Measurements from ENCODE around the gene SLC47A1. TPM values are rescaled to one million over a fixed set of nuclear protein-coding genes. Genes with fewer than 3 reads are reported as not detected.
A peak's percentile ranks its signal among the peaks of the same experiment; 100 is the strongest.

The SLC47A1 gene
- total and polyA plus RNA-seq, 2 of the 13 experiments (the other 11 are each of a cell fraction or from before 2014, with no cell fraction given), result 42.1 to 67.5 TPM

DNA sequence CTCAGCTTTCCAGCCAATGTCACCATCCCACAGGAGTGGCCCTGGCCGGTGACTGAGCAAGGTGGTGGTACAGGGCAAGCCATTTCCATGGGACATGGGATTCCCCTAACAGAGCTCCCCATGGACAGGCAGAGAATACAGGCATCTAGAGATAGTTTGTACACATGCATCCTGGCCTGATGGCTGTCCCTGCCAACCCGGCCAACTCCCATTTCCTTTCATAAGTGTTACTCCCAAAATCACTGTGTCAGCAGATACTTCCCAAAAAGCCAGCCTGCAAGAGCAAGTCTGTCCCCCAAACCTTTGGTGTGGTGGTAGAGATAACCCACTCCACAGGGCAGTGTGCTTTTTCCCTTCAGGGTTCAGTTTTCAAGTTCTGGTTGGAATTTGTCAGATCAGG lies 32.4 kb upstream of the SLC47A1 start:
- 0% methylated on average over 1 of the region's 2 CpGs for WGBS (ENCODE audit: low lambda C conversion rate)

DNA sequence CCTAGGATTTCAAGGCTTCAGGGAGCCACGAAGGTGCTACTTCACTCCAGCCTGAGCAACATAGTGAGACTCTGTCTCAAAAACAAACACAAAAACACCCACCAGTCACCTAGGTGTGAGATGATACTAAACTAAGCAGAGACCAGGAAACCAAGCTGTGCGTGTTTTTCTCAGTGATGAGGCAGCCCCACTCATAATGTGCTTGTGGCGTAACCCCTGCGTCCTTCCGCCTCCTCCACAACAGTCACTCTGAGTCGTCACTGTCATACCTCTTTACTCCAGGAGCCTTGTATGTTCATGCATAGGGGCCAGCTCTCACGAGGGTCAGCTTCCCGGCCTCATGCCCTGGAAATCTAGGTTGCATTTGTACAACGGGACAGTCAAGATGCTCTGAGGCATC lies 31.1 kb upstream of the SLC47A1 start:
- no TSS peak for BruUV-seq (replicated peaks)
- intact Hi-C loops (cut with micrococcal nuclease; ENCODE audit: unreplicated experiment) (no loop called here), in situ Hi-C loops (cut with HindIII; ENCODE audit: extremely low pct_ligation_motif_present, low pct_unique_long_range_greater_than_20kb) (loop anchor here (25.0 kb wide), 1 partner anchor 210 kb away; the partner anchor contains the start of gene SLC47A2)
- H3K27me3 ChIP-seq (ENCODE audit: control insufficient read depth in 1 of 2, insufficient read depth in 2 of 2, low read length in 2 of 2), result peaks cover 0 to 19% of the 10 kb centered on the region in 2 experiments; a peak in 3 of 5 replicates
- no peaks in the 10 kb centered on the region for H3K9me3 ChIP-seq (ENCODE audit: low read length)
- POLR2A ChIA-PET, result no interaction called here
- no peak for ATAC-seq
- no peak overlapping the region for H3K4me3 ChIP-seq (replicated peaks in 1 of 3; ENCODE audit: insufficient read depth in 1 of 3, low read depth in 2 of 3, low read length in 3 of 3)
- CTCF ChIA-PET (ENCODE audit: low intra/inter-chr PET ratio, low total read pairs), result no interaction called here
- WGBS (ENCODE audit: low lambda C conversion rate), result 37% methylated on average over 8 of the region's 9 CpGs
- no peak overlapping the region for H3K4me2 ChIP-seq (ENCODE audit: low read depth, low read length)
- no peaks in the 10 kb centered on the region for H4K20me1 ChIP-seq (ENCODE audit: insufficient read depth, low read length)
- H3K79me2 ChIP-seq (ENCODE audit: insufficient read depth, low read length), result no peaks in the 10 kb centered on the region
- no peak overlapping the region for H3K27ac ChIP-seq (ENCODE audit: extremely low read length, insufficient read depth, low read length)
- no peak for DNase-seq (ENCODE audit: low spot score)
- peaks cover 8% of the 10 kb centered on the region; the same call in 1 of the 2 replicates for H3K4me1 ChIP-seq (ENCODE audit: insufficient read depth, low read length)
- FAIRE-seq, result no peak
- H3K9ac ChIP-seq (ENCODE audit: insufficient read depth, low read depth, low read length), result no peak overlapping the region
- no peaks in the 10 kb centered on the region for H3K36me3 ChIP-seq (replicated peaks in 1 of 2; ENCODE audit: control insufficient read depth in 1 of 2, insufficient read depth in 2 of 2, low read length in 2 of 2)
- no peak overlapping the region for H2AFZ ChIP-seq (ENCODE audit: low read length)
- TF ChIP-seq, protein P1, sequence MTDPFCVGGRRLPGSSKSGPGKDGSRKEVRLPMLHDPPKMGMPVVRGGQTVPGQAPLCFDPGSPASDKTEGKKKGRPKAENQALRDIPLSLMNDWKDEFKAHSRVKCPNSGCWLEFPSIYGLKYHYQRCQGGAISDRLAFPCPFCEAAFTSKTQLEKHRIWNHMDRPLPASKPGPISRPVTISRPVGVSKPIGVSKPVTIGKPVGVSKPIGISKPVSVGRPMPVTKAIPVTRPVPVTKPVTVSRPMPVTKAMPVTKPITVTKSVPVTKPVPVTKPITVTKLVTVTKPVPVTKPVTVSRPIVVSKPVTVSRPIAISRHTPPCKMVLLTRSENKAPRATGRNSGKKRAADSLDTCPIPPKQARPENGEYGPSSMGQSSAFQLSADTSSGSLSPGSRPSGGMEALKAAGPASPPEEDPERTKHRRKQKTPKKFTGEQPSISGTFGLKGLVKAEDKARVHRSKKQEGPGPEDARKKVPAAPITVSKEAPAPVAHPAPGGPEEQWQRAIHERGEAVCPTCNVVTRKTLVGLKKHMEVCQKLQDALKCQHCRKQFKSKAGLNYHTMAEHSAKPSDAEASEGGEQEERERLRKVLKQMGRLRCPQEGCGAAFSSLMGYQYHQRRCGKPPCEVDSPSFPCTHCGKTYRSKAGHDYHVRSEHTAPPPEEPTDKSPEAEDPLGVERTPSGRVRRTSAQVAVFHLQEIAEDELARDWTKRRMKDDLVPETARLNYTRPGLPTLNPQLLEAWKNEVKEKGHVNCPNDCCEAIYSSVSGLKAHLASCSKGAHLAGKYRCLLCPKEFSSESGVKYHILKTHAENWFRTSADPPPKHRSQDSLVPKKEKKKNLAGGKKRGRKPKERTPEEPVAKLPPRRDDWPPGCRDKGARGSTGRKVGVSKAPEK (CRISPR knock-in tag; IDR thresholded peaks at IDR 0.05; ENCODE audit: borderline replicate concordance), result no peak
- TF ChIP-seq ZNF598 (CRISPR knock-in tag; IDR thresholded peaks at IDR 0.05; ENCODE audit: borderline replicate concordance) (no peak), PPARG (CRISPR knock-in tag; conservative IDR thresholded peaks at IDR 0.05) (no peak), HOXD1 (CRISPR knock-in tag; IDR thresholded peaks at IDR 0.05) (no peak), SALL1 (CRISPR knock-in tag; IDR thresholded peaks at IDR 0.05) (no peak), MED1 (CRISPR knock-in tag; IDR thresholded peaks at IDR 0.05) (no peak), ZNF496 (CRISPR knock-in tag; IDR thresholded peaks at IDR 0.05; ENCODE audit: insufficient replicate concordance) (no peak)
- TF ChIP-seq, protein P2, sequence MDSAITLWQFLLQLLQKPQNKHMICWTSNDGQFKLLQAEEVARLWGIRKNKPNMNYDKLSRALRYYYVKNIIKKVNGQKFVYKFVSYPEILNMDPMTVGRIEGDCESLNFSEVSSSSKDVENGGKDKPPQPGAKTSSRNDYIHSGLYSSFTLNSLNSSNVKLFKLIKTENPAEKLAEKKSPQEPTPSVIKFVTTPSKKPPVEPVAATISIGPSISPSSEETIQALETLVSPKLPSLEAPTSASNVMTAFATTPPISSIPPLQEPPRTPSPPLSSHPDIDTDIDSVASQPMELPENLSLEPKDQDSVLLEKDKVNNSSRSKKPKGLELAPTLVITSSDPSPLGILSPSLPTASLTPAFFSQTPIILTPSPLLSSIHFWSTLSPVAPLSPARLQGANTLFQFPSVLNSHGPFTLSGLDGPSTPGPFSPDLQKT (CRISPR knock-in tag; IDR thresholded peaks at IDR 0.05; ENCODE audit: borderline replicate concordance), result no peak

More for the DNA sequence above, 32.4 kb upstream of the SLC47A1 start:
- no peak overlapping the region for H3K27ac ChIP-seq (ENCODE audit: extremely low read length, insufficient read depth, low read length)
- H3K4me3 ChIP-seq (replicated peaks in 1 of 3; ENCODE audit: insufficient read depth in 1 of 3, low read depth in 2 of 3, low read length in 3 of 3), result no peak overlapping the region
- no peak for ATAC-seq
- H2AFZ ChIP-seq (ENCODE audit: low read length), result no peak overlapping the region
- intact Hi-C loops (cut with micrococcal nuclease; ENCODE audit: unreplicated experiment) (no loop called here), in situ Hi-C loops (cut with HindIII; ENCODE audit: extremely low pct_ligation_motif_present, low pct_unique_long_range_greater_than_20kb) (loop anchor here (25.0 kb wide), 1 partner anchor 211 kb away; the partner anchor contains the start of gene SLC47A2)
- no peaks in the 10 kb centered on the region for H4K20me1 ChIP-seq (ENCODE audit: insufficient read depth, low read length)
- peaks cover 3% of the 10 kb centered on the region; the same call in 1 of the 2 replicates for H3K4me1 ChIP-seq (ENCODE audit: insufficient read depth, low read length)
- ChIA-PET POLR2A (no interaction called here), CTCF (ENCODE audit: low intra/inter-chr PET ratio, low total read pairs) (no interaction called here)
- H3K9me3 ChIP-seq (ENCODE audit: low read length), result no peaks in the 10 kb centered on the region
- H3K9ac ChIP-seq (ENCODE audit: insufficient read depth, low read depth, low read length), result no peak overlapping the region
- no peaks in the 10 kb centered on the region for H3K79me2 ChIP-seq (ENCODE audit: insufficient read depth, low read length)
- H3K36me3 ChIP-seq (replicated peaks in 1 of 2; ENCODE audit: control insufficient read depth in 1 of 2, insufficient read depth in 2 of 2, low read length in 2 of 2), result no peaks in the 10 kb centered on the region
- H3K4me2 ChIP-seq (ENCODE audit: low read depth, low read length), result no peak overlapping the region
- TF ChIP-seq ZNF235 (CRISPR knock-in tag; IDR thresholded peaks at IDR 0.05; ENCODE audit: borderline replicate concordance) (no peak), MAFF (IDR thresholded peaks at IDR 0.05; ENCODE audit: low read depth, low read length) (peak; percentile 85), MAFK (conservative IDR thresholded peaks at IDR 0.05 in 1 of 2, IDR thresholded peaks at IDR 0.05 in 1 of 2; ENCODE audit: low read length in 2 of 2) (peak; percentile 82 to 89)
- TF ChIP-seq, protein P3, sequence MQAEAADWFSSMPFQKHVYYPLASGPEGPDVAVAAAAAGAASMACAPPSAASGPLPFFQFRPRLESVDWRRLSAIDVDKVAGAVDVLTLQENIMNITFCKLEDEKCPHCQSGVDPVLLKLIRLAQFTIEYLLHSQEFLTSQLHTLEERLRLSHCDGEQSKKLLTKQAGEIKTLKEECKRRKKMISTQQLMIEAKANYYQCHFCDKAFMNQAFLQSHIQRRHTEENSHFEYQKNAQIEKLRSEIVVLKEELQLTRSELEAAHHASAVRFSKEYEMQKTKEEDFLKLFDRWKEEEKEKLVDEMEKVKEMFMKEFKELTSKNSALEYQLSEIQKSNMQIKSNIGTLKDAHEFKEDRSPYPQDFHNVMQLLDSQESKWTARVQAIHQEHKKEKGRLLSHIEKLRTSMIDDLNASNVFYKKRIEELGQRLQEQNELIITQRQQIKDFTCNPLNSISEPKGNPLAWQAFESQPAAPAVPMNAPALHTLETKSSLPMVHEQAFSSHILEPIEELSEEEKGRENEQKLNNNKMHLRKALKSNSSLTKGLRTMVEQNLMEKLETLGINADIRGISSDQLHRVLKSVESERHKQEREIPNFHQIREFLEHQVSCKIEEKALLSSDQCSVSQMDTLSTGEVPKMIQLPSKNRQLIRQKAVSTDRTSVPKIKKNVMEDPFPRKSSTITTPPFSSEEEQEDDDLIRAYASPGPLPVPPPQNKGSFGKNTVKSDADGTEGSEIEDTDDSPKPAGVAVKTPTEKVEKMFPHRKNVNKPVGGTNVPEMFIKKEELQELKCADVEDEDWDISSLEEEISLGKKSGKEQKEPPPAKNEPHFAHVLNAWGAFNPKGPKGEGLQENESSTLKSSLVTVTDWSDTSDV (CRISPR knock-in tag; IDR thresholded peaks at IDR 0.05), result no peak
- BruUV-seq (replicated peaks), result no TSS peak
- FAIRE-seq, result no peak
- no peak for DNase-seq (ENCODE audit: low spot score)
- H3K27me3 ChIP-seq (ENCODE audit: control insufficient read depth in 1 of 2, insufficient read depth in 2 of 2, low read length in 2 of 2), result peaks cover 0 to 16% of the 10 kb centered on the region in 2 experiments; a peak in 3 of 5 replicates
